ENCODE measurements around the gene VGLL4. TPM values are rescaled to one million over a fixed set of nuclear protein-coding genes. Genes with fewer than 3 reads are reported as not detected.
A peak's percentile ranks its signal among the peaks of the same experiment; 100 is the strongest.

The VGLL4 gene
- total and polyA plus RNA-seq, 4 experiments from 2014 or later: 15.1 to 30.3 (median 25.6) TPM

DNA sequence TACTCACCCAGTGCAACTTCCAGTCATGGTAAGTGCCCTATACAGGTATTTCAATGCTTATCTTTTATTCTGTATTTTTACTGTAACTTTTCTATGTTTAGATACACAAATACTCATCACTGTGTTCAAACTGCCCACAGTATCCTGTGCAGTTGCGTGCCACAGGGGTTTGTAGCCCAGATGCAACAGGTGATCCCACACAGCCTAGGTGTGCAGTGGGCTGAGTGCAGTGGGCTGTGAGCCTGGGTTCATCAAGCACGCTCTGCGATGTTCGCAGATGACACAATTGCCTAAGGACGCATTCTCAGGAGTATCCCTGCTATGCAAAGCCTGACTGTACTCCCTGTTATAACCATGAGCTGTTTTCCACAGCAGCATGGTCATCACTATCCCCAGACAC, 36.2 kb upstream of the VGLL4 start:
- Mint-ChIP-seq H3K27ac (no peak overlapping the region), H3K9me3 (no peaks in the 10 kb centered on the region), H3K36me3 (peaks cover 0 to 5% of the 10 kb centered on the region in 2 donors), H3K4me1 (peaks cover 0 to 4% (median 0%) of the 10 kb centered on the region in 4 donors), H3K27me3 (no peaks in the 10 kb centered on the region), H3K4me3 (no peak overlapping the region)
- POLR2A ChIA-PET (ENCODE audit: partially characterized antibody): no interaction called here
- no peak overlapping the region for H3K27ac ChIP-seq (ENCODE audit: low read depth, low read length)
- no peaks in the 10 kb centered on the region for H3K36me3 ChIP-seq (ENCODE audit: insufficient read depth, low read length)
- no peaks in the 10 kb centered on the region for H3K27me3 ChIP-seq (ENCODE audit: insufficient read depth, low read length)
- no peaks in the 10 kb centered on the region for H3K4me1 ChIP-seq (ENCODE audit: insufficient read depth, low read length)
- no peaks in the 10 kb centered on the region for H3K9me3 ChIP-seq (ENCODE audit: control insufficient read depth in 1 of 2, low read length in 2 of 2)
- CTCF ChIA-PET (ENCODE audit: partially characterized antibody): no interaction called here
- no peak for DNase-seq
- H3K4me3 ChIP-seq (ENCODE audit: low read length in 2 of 2): no peak overlapping the region
- intact Hi-C loops (cut with micrococcal nuclease): no loop called here

DNA sequence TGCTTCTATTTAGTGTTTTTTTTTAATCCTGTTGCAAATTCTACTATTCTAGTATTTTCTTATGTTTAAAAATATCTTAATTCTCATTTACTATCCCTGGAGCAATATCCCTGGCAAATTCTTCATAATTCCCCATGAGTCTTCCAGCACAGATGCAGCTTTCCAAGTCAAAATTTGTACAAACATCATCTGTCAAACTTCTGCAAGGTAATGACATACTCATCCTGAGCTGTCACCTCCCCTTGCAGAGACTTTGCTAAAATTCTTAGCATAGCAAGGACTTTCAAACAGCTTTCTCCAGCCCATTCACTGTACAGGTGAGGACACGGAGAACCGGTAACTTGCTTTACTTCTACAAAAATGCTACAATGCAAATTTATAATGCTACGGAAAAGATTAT, 28.6 kb upstream of the VGLL4 start:
- no peak overlapping the region for H3K27ac ChIP-seq (ENCODE audit: low read depth, low read length)
- Mint-ChIP-seq H3K27me3 (no peaks in the 10 kb centered on the region), H3K27ac (no peak overlapping the region), H3K9me3 (no peaks in the 10 kb centered on the region), H3K36me3 (peaks cover under 1 to 7% of the 10 kb centered on the region in 2 donors), H3K4me3 (no peak overlapping the region), H3K4me1 (peaks cover 0 to 7% (median 3%) of the 10 kb centered on the region in 4 donors)
- H3K4me1 ChIP-seq (ENCODE audit: insufficient read depth, low read length): no peaks in the 10 kb centered on the region
- CTCF ChIA-PET (ENCODE audit: partially characterized antibody): no interaction called here
- POLR2A ChIA-PET (ENCODE audit: partially characterized antibody): no interaction called here
- no peaks in the 10 kb centered on the region for H3K27me3 ChIP-seq (ENCODE audit: insufficient read depth, low read length)
- no peaks in the 10 kb centered on the region for H3K9me3 ChIP-seq (ENCODE audit: control insufficient read depth in 1 of 2, low read length in 2 of 2)
- intact Hi-C loops (cut with micrococcal nuclease): no loop called here
- no peaks in the 10 kb centered on the region for H3K36me3 ChIP-seq (ENCODE audit: insufficient read depth, low read length)
- no peak overlapping the region for H3K4me3 ChIP-seq (ENCODE audit: low read length in 2 of 2)
- no peak for DNase-seq

- no peak for DNase-seq
- Histone ChIP-seq H3K9me3 (ENCODE audit: control insufficient read depth in 1 of 2, low read length in 2 of 2) (no peaks in the 10 kb centered on the region), H3K4me1 (ENCODE audit: insufficient read depth, low read length) (no peaks in the 10 kb centered on the region), H3K4me3 (ENCODE audit: low read length in 2 of 2) (no peak overlapping the region), H3K27ac (ENCODE audit: low read depth, low read length) (no peak overlapping the region), H3K36me3 (ENCODE audit: insufficient read depth, low read length) (no peaks in the 10 kb centered on the region), H3K27me3 (ENCODE audit: insufficient read depth, low read length) (no peaks in the 10 kb centered on the region)
- CTCF ChIA-PET (ENCODE audit: partially characterized antibody): no interaction called here
- H3K36me3 Mint-ChIP-seq: peaks cover 1 to 7% of the 10 kb centered on the region in 2 donors
- peaks cover 0 to 7% (median 7%) of the 10 kb centered on the region in 4 donors for H3K4me1 Mint-ChIP-seq
- POLR2A ChIA-PET (ENCODE audit: partially characterized antibody): no interaction called here
- no peaks in the 10 kb centered on the region for H3K27me3 Mint-ChIP-seq
- intact Hi-C loops (cut with micrococcal nuclease): no loop called here
- no peaks in the 10 kb centered on the region for H3K9me3 Mint-ChIP-seq
- H3K4me3 Mint-ChIP-seq: no peak overlapping the region
- H3K27ac Mint-ChIP-seq: no peak overlapping the region
Measured at GRCh38 chr3:11671648-11672100, 28.0 kb upstream of the VGLL4 start.

DNA sequence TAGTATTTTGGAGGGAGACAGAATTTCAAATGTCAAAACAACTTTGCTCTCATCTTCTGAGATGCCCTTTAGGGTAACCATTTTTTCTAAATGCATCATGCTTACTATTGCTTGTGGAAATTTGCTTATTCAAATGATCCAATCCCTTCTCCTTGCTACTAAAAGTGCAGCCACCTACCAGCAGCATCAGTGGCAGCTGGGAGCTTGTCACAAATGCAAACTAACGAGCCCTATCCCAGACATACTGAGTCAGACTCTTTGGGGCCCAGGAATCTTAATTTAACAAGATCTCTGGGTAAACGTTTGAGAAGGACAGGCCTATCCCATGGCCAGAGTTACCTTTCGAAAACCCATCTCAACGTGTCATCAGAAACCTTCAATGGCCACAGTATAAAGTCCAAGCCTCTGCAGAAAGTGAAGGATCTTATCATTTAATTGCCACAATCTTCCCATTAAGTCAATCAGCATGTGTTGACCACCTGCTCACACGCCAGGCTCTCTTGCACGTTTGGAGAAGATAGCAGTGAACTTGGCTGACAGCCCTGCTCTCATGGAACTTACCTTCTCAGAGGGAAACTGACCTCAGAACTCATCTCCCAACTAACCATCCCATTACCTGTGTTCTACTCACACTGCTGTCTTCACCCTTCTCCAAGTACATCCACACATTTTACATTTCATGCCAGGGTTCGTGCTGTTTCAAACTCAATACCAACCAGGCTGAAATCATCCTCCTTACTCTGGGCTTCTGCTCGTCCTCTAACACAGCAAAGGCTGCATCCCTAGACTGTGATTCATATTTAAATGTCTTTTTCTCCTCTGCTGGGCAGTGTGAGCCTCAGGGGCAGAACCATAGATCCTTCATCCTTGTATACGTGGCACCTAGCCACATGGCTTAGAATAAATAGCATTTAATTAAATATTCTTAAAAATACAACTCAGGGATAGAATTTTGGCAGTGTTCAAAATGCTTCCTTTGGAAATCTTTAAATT, 24.8 kb upstream of the VGLL4 start:
- Histone ChIP-seq H3K36me3 (ENCODE audit: insufficient read depth, low read length) (no peaks in the 10 kb centered on the region), H3K27me3 (ENCODE audit: insufficient read depth, low read length) (no peaks in the 10 kb centered on the region), H3K27ac (ENCODE audit: low read depth, low read length) (no peak overlapping the region), H3K4me1 (ENCODE audit: insufficient read depth, low read length) (no peaks in the 10 kb centered on the region), H3K4me3 (ENCODE audit: low read length in 2 of 2) (no peak overlapping the region), H3K9me3 (ENCODE audit: control insufficient read depth in 1 of 2, low read length in 2 of 2) (no peaks in the 10 kb centered on the region)
- Mint-ChIP-seq H3K27me3 (no peaks in the 10 kb centered on the region), H3K9me3 (no peaks in the 10 kb centered on the region), H3K36me3 (peaks cover 1 to 7% of the 10 kb centered on the region in 2 donors), H3K27ac (peak overlapping the region in 1 of 7 donors; percentile 41), H3K4me1 (peaks cover 0 to 8% (median 6%) of the 10 kb centered on the region in 4 donors), H3K4me3 (no peak overlapping the region)
- intact Hi-C loops (cut with micrococcal nuclease): no loop called here
- no peak for DNase-seq
- ChIA-PET CTCF (ENCODE audit: partially characterized antibody) (no interaction called here), POLR2A (ENCODE audit: partially characterized antibody) (no interaction called here)

GRCh38 chr3:11665331-11665730, 21.6 kb upstream of the VGLL4 start:
- H3K27me3 Mint-ChIP-seq: no peaks in the 10 kb centered on the region
- Histone ChIP-seq H3K9me3 (ENCODE audit: control insufficient read depth in 1 of 2, low read length in 2 of 2) (no peaks in the 10 kb centered on the region), H3K4me1 (ENCODE audit: insufficient read depth, low read length) (no peaks in the 10 kb centered on the region), H3K27ac (ENCODE audit: low read depth, low read length) (no peak overlapping the region), H3K36me3 (ENCODE audit: insufficient read depth, low read length) (no peaks in the 10 kb centered on the region), H3K27me3 (ENCODE audit: insufficient read depth, low read length) (no peaks in the 10 kb centered on the region), H3K4me3 (ENCODE audit: low read length in 2 of 2) (no peak overlapping the region)
- POLR2A ChIA-PET (ENCODE audit: partially characterized antibody): no interaction called here
- CTCF ChIA-PET (ENCODE audit: partially characterized antibody): interaction anchor here (1.3 kb wide), 1 partner anchor 15 kb away, joined by 3 read pairs; no protein-coding TSS in a partner anchor
- H3K4me3 Mint-ChIP-seq: no peak overlapping the region
- H3K27ac Mint-ChIP-seq: no peak overlapping the region
- no peak for DNase-seq
- intact Hi-C loops (cut with micrococcal nuclease): no loop called here
- H3K4me1 Mint-ChIP-seq: peaks cover 0 to 8% (median 2%) of the 10 kb centered on the region in 4 donors
- H3K36me3 Mint-ChIP-seq: peaks cover 1 to 11% of the 10 kb centered on the region in 2 donors
- peaks cover 0 to 3% (median 0%) of the 10 kb centered on the region in 8 donors for H3K9me3 Mint-ChIP-seq

DNA sequence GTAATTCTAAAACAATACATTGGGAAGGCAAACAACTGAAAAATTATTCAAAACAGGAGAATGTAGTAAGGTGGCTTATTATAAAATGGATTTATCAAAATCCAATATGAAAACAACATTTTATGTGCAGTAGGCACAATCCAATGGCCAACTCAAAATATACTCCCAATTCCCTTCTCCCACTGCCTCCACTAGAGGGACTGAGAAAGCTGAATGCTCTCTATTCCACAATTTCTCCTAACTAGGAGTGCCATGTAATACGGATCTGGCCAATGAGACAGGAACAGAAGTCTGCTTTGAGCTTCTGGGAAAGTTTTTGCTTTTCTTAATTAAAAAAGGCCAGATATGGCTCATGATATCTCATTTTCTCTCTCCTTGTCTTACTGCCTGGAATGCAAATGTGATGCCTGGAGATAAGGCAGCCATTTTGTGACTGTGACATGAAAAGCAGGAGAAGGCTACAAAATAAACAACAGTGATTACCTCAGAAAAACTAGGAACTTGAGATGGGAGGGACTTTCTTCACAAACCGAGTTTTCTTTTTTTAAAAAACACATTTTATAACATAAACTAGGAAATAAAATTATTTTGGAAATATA, 18.8 kb upstream of the VGLL4 start:
- H3K36me3 ChIP-seq (ENCODE audit: insufficient read depth, low read length): no peaks in the 10 kb centered on the region
- no peak overlapping the region for H3K27ac ChIP-seq (ENCODE audit: low read depth, low read length)
- peaks cover 1 to 6% of the 10 kb centered on the region in 2 donors for H3K36me3 Mint-ChIP-seq
- H3K27me3 ChIP-seq (ENCODE audit: insufficient read depth, low read length): no peaks in the 10 kb centered on the region
- H3K4me1 ChIP-seq (ENCODE audit: insufficient read depth, low read length): no peaks in the 10 kb centered on the region
- ChIA-PET CTCF (ENCODE audit: partially characterized antibody) (interaction anchor here (2.4 kb wide), 1 partner anchor 13 kb away, joined by 5 read pairs; no protein-coding TSS in a partner anchor), POLR2A (ENCODE audit: partially characterized antibody) (interaction anchor here (0.7 kb wide), 1 partner anchor 283 kb away, joined by 3 read pairs; no protein-coding TSS in a partner anchor)
- no peak overlapping the region for H3K4me3 Mint-ChIP-seq
- H3K4me3 ChIP-seq (ENCODE audit: low read length in 2 of 2): no peak overlapping the region
- H3K9me3 Mint-ChIP-seq: peaks cover 0 to 3% (median 0%) of the 10 kb centered on the region in 8 donors
- no peaks in the 10 kb centered on the region for H3K9me3 ChIP-seq (ENCODE audit: control insufficient read depth in 1 of 2, low read length in 2 of 2)
- no peak for DNase-seq
- intact Hi-C loops (cut with micrococcal nuclease): no loop called here
- H3K27ac Mint-ChIP-seq: no peak overlapping the region
- H3K4me1 Mint-ChIP-seq: peaks cover 0 to 8% (median 5%) of the 10 kb centered on the region in 4 donors
- H3K27me3 Mint-ChIP-seq: no peaks in the 10 kb centered on the region

GRCh38 chr3:11661827-11662226, 18.1 kb upstream of the VGLL4 start:
- H3K27ac Mint-ChIP-seq: no peak overlapping the region
- H3K27me3 Mint-ChIP-seq: no peaks in the 10 kb centered on the region
- H3K4me3 Mint-ChIP-seq: no peak overlapping the region
- Histone ChIP-seq H3K9me3 (ENCODE audit: control insufficient read depth in 1 of 2, low read length in 2 of 2) (no peaks in the 10 kb centered on the region), H3K4me1 (ENCODE audit: insufficient read depth, low read length) (no peaks in the 10 kb centered on the region), H3K4me3 (ENCODE audit: low read length in 2 of 2) (no peak overlapping the region), H3K36me3 (ENCODE audit: insufficient read depth, low read length) (no peaks in the 10 kb centered on the region), H3K27ac (ENCODE audit: low read depth, low read length) (no peak overlapping the region), H3K27me3 (ENCODE audit: insufficient read depth, low read length) (no peaks in the 10 kb centered on the region)
- ChIA-PET CTCF (ENCODE audit: partially characterized antibody) (interaction anchor here (2.4 kb wide), 1 partner anchor 12 kb away, joined by 5 read pairs; no protein-coding TSS in a partner anchor), POLR2A (ENCODE audit: partially characterized antibody) (interaction anchor here (0.7 kb wide), 1 partner anchor 283 kb away, joined by 3 read pairs; no protein-coding TSS in a partner anchor)
- peaks cover 0 to 6% (median 4%) of the 10 kb centered on the region in 4 donors for H3K4me1 Mint-ChIP-seq
- H3K36me3 Mint-ChIP-seq: peaks cover 0 to 6% of the 10 kb centered on the region in 2 donors
- intact Hi-C loops (cut with micrococcal nuclease): no loop called here
- peaks cover 0 to 3% (median 0%) of the 10 kb centered on the region in 8 donors for H3K9me3 Mint-ChIP-seq
- DNase-seq: no peak

Data from CD4-positive, alpha-beta memory T cell (primary cell).